Measurements from ENCODE around the gene OR52K1. TPM values are rescaled to one million over a fixed set of nuclear protein-coding genes. Genes with fewer than 3 reads are reported as not detected.

OR52K1 gene
- polyA plus RNA-seq, 1 of the 3 experiments (the other 2 are of a cell fraction): not detected

DNA sequence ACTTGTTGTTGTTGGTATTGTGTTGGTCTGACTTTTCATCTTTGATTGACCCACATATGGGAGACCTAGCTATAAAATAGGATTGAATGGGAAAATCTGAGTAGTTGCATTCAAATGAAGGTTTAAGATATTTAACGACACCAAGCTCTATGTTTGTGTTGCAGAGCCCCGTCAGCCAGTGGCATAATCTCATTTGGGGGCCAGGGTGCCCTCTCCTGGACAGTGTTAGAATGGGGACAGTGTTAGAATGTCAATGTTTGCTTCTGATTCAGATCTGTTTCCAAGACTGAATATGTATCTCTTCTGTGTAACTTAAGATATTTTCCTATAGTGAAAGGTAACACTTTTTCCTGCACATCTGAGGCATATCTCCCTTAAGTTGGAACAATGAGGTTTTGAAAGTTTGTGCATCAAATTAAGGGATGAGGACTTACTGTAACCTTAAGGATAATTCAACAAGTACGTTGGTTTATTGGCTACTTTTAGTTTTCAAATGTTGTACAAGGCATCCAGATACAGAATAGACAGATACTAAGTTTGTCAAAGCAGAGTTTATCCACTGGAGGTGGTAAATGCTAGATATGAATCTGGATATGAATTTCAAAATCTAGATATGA is 57.3 kb downstream of the OR52K1 start:
- H3K9me2 ChIP-seq: no peaks in the 10 kb centered on the region
- no peak overlapping the region for H2AFZ ChIP-seq (ENCODE audit: low read depth)
- CTCF ChIA-PET: interaction anchor here (0.6 to 5.5 kb wide), 10 partner anchors 10 to 360 kb away, joined by 3 to 63 read pairs (median 4); no protein-coding TSS in a partner anchor
- H3K4me1 ChIP-seq (ENCODE audit: control insufficient read depth in 1 of 2, insufficient read depth in 2 of 2, low read depth in 1 of 2, low read length in 1 of 2): no peaks in the 10 kb centered on the region
- H3K27me3 ChIP-seq (ENCODE audit: insufficient read depth): no peaks in the 10 kb centered on the region; the same call in 1 of the 2 replicates
- H3K27ac ChIP-seq (ENCODE audit: low read depth in 2 of 2, low read length in 1 of 2): no peak overlapping the region
- DNase-seq: peak; percentile 18
- no peak overlapping the region for H3K9ac ChIP-seq
- H3K79me2 ChIP-seq (ENCODE audit: insufficient read depth): no peaks in the 10 kb centered on the region
- H3K4me2 ChIP-seq: no peak overlapping the region
- no peaks in the 10 kb centered on the region for H3K36me3 ChIP-seq (replicated peaks in 1 of 2; ENCODE audit: control insufficient read depth in 1 of 2, insufficient read depth in 2 of 2, low read length in 1 of 2)
- H3K9me3 ChIP-seq: no peaks in the 10 kb centered on the region
- no peaks in the 10 kb centered on the region for H4K20me1 ChIP-seq (ENCODE audit: insufficient read depth)
- WGBS (ENCODE audit: low lambda C conversion rate): 0% methylated on average over 3 of the region's 3 CpGs
- H3F3A ChIP-seq (replicated peaks; ENCODE audit: insufficient read depth): no peaks in the 10 kb centered on the region
- POLR2A ChIA-PET: no interaction called here
- no peak overlapping the region; a peak in 1 of 4 replicates for H3K4me3 ChIP-seq (ENCODE audit: low read depth in 2 of 2, low read length in 1 of 2)
- TF ChIP-seq GATA2 (CRISPR knock-in tag; IDR thresholded peaks at IDR 0.05): no peak
- TF ChIP-seq FOSL2 (IDR thresholded peaks at IDR 0.05; ENCODE audit: borderline replicate concordance, low read depth): no peak
- TF ChIP-seq MXI1 (IDR thresholded peaks at IDR 0.05; ENCODE audit: low read depth, low read length): no peak
- TF ChIP-seq SIN3A (IDR thresholded peaks at IDR 0.05; ENCODE audit: borderline replicate concordance, low read depth, low read length): no peak
- TF ChIP-seq, protein P1, sequence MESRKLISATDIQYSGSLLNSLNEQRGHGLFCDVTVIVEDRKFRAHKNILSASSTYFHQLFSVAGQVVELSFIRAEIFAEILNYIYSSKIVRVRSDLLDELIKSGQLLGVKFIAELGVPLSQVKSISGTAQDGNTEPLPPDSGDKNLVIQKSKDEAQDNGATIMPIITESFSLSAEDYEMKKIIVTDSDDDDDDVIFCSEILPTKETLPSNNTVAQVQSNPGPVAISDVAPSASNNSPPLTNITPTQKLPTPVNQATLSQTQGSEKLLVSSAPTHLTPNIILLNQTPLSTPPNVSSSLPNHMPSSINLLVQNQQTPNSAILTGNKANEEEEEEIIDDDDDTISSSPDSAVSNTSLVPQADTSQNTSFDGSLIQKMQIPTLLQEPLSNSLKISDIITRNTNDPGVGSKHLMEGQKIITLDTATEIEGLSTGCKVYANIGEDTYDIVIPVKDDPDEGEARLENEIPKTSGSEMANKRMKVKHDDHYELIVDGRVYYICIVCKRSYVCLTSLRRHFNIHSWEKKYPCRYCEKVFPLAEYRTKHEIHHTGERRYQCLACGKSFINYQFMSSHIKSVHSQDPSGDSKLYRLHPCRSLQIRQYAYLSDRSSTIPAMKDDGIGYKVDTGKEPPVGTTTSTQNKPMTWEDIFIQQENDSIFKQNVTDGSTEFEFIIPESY (IDR thresholded peaks at IDR 0.05; ENCODE audit: borderline replicate concordance, low read depth): no peak
- TF ChIP-seq SMC3 (IDR thresholded peaks at IDR 0.05; ENCODE audit: low read depth, low read length): peak; percentile 63
- no peak for TF ChIP-seq EZH2phosphoT487 (IDR thresholded peaks at IDR 0.05; ENCODE audit: borderline replicate concordance, low read depth)
- no peak for TF ChIP-seq RXRA (IDR thresholded peaks at IDR 0.05; ENCODE audit: borderline replicate concordance, low read depth)
- TF ChIP-seq, protein P2, sequence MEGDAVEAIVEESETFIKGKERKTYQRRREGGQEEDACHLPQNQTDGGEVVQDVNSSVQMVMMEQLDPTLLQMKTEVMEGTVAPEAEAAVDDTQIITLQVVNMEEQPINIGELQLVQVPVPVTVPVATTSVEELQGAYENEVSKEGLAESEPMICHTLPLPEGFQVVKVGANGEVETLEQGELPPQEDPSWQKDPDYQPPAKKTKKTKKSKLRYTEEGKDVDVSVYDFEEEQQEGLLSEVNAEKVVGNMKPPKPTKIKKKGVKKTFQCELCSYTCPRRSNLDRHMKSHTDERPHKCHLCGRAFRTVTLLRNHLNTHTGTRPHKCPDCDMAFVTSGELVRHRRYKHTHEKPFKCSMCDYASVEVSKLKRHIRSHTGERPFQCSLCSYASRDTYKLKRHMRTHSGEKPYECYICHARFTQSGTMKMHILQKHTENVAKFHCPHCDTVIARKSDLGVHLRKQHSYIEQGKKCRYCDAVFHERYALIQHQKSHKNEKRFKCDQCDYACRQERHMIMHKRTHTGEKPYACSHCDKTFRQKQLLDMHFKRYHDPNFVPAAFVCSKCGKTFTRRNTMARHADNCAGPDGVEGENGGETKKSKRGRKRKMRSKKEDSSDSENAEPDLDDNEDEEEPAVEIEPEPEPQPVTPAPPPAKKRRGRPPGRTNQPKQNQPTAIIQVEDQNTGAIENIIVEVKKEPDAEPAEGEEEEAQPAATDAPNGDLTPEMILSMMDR (IDR thresholded peaks at IDR 0.05): peak; percentile 74
- peak; percentile 58 for TF ChIP-seq RAD21 (IDR thresholded peaks at IDR 0.05; ENCODE audit: low read length)
- no peak for TF ChIP-seq FOXJ3 (CRISPR knock-in tag; IDR thresholded peaks at IDR 0.05)
- no peak for TF ChIP-seq MEF2A (IDR thresholded peaks at IDR 0.05; ENCODE audit: borderline replicate concordance, low read depth)
- no peak for TF ChIP-seq TAF1 (IDR thresholded peaks at IDR 0.05; ENCODE audit: borderline replicate concordance, low read depth, low read length)
- no peak for TF ChIP-seq RFX5 (IDR thresholded peaks at IDR 0.05; ENCODE audit: low read length)
- no peak for TF ChIP-seq NFIC (IDR thresholded peaks at IDR 0.05; ENCODE audit: borderline replicate concordance)
